WTC11 (cell line): ENCODE results near the gene PYCR2. TPM values are rescaled to one million over a fixed set of nuclear protein-coding genes. Genes with fewer than 3 reads are reported as not detected.
"Not testable (repeated sequence)": the region's sequence is repeated elsewhere in the genome, so short reads cannot be mapped to it uniquely, and the experiment has no call there.

Experiments used
- ATAC-seq: fragments of 200-7000 bp; cut with Tn5 transposase; 2 replicates; pipeline ENCODE4 v1.10.0; 2021; ENCODE audit warnings: mild to moderate bottlenecking, moderate library complexity
- CTCF ChIA-PET: fragments of 300-600 bp; sonication (Branson Sonifier 250); formaldehyde crosslinking; loops from one replicate; lab custom pipeline; 2021; ENCODE audit warnings: antibody characterized with exemption; lab: Charles Lee
- POLR2A ChIA-PET: fragments of 350-600 bp; sonication (Branson Sonifier 250); formaldehyde crosslinking; loops from one replicate; lab custom pipeline; 2021; ENCODE audit warnings: antibody characterized with exemption; lab: Charles Lee
- DNase-seq: peaks from one replicate; pipeline ENCODE4 v3.0.0; 2021; ENCODE audit warnings: low spot score
- H3K27ac Mint-ChIP-seq: 2 replicates; pipeline ENCODE4 v1.8.0; 2021; ENCODE audit warnings: mixed read lengths
- H3K27me3 Mint-ChIP-seq: 2 replicates; pipeline ENCODE4 v1.8.0; 2021; ENCODE audit warnings: low read depth, mild to moderate bottlenecking, moderate library complexity, mixed read lengths
- H3K36me3 Mint-ChIP-seq: 2 replicates; pipeline ENCODE4 v1.8.0; 2021; ENCODE audit warnings: mixed read lengths
- H3K4me1 Mint-ChIP-seq: 2 replicates; pipeline ENCODE4 v1.8.0; 2022; ENCODE audit warnings: mixed read lengths
- H3K4me3 Mint-ChIP-seq: 2 replicates; pipeline ENCODE4 v1.8.0; 2021; ENCODE audit warnings: mild to moderate bottlenecking, moderate library complexity, mixed read lengths
- H3K9me3 Mint-ChIP-seq: 2 replicates; pipeline ENCODE4 v1.8.0; 2021; ENCODE audit warnings: mixed read lengths
- FOXK1 ChIP-seq: sonication (generic); formaldehyde crosslinking; IDR thresholded peaks from 2 replicates; pipeline ENCODE4 v1.8.0; 2022; ENCODE audit warnings: mild to moderate bottlenecking, moderate library complexity, missing genetic modification reagents
- SMAD3 ChIP-seq: sonication (generic); formaldehyde crosslinking; IDR thresholded peaks from 2 replicates; pipeline ENCODE4 v1.8.0; 2022; ENCODE audit warnings: missing genetic modification reagents, mild to moderate bottlenecking, borderline replicate concordance
- SP1 ChIP-seq: sonication (generic); formaldehyde crosslinking; conservative IDR thresholded peaks from 2 replicates; pipeline ENCODE4 v1.8.1; 2022; ENCODE audit warnings: missing genetic modification reagents
- total RNA-seq: library from RNA; stranded (reverse); gene quantifications from 3 replicates; pipeline ENCODE4 v1.2.3, GENCODE V29; 2021
- TF ChIP-seq, protein P1 (sequence below): sonication (generic); formaldehyde crosslinking; IDR thresholded peaks from 2 replicates; pipeline ENCODE4 v1.8.1; 2023; ENCODE audit warnings: mild to moderate bottlenecking, missing genetic modification reagents, borderline replicate concordance
- TF ChIP-seq, protein P2 (sequence below): sonication (generic); formaldehyde crosslinking; IDR thresholded peaks from 2 replicates; pipeline ENCODE4 v1.8.0; 2022; ENCODE audit warnings: mild to moderate bottlenecking, missing genetic modification reagents
- TF ChIP-seq, protein P3 (sequence below): sonication (generic); formaldehyde crosslinking; IDR thresholded peaks from 2 replicates; pipeline ENCODE4 v1.8.1; 2023; ENCODE audit warnings: mild to moderate bottlenecking, moderate library complexity, missing genetic modification reagents
- TF ChIP-seq, protein P4 (sequence below): sonication (generic); formaldehyde crosslinking; IDR thresholded peaks from 2 replicates; pipeline ENCODE4 v1.8.0; 2022; ENCODE audit warnings: mild to moderate bottlenecking, missing genetic modification reagents
- TF ChIP-seq, protein P5 (sequence below): sonication (generic); formaldehyde crosslinking; IDR thresholded peaks from 2 replicates; pipeline ENCODE4 v1.8.0; 2023; ENCODE audit warnings: missing genetic modification reagents, mild to moderate bottlenecking, borderline replicate concordance
- TF ChIP-seq, protein P6 (sequence below): sonication (generic); formaldehyde crosslinking; IDR thresholded peaks from 2 replicates; pipeline ENCODE4 v1.8.0; 2022; ENCODE audit warnings: mild to moderate bottlenecking, missing genetic modification reagents
- TF ChIP-seq, protein P7 (sequence below): sonication (generic); formaldehyde crosslinking; IDR thresholded peaks from 2 replicates; pipeline ENCODE4 v1.8.1; 2022; ENCODE audit warnings: missing genetic modification reagents, borderline replicate concordance

Gene PYCR2
- total RNA-seq, 1 experiment from 2014 or later = 86.0 TPM

DNA sequence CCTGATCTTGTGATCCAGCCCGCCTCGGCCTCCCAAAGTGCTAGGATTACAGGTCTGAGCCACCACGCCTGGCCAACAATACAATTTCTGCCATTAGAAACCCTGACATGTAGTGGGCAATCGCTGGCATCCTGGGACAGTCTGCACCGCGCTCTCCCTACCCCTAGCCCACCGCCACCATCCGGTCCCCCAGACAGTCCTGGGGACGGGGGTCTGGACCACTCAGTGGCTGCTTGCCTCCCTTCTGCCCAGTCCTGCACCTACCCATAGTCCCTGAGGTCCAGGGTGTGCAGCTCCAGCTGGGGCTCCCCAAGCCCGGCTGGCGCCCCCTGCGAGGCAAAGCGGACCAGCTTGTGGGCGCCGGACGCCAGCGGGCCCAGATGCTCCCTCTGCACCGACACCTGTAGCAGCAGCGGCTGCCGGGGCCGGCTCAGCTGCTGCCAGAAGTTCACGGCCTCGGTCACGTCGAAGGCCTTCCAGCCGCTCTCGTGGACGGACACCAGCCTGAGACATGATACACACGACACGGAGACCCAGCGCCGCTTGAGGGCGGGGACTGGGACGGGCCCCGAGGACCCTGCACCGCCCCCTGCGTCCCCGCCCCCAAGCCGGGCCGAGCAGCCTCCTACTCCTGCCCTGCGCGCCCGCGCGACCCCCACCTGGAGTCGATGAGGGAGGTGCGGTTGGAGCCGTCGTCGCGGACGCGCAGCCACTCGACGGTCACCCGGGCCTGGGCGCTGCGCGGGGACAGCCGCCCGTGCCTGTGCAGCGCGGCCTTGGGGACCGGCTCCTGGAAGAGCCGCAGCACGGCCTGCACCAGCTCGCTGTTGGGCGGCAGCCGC lies 15.3 kb upstream of the PYCR2 start:
- ATAC-seq = peak; percentile 80
- POLR2A ChIA-PET = interaction anchor here (0.6 to 1.3 kb wide), 2 partner anchors 12 to 105 kb away, joined by 3 to 4 read pairs; no protein-coding TSS in a partner anchor
- TF ChIP-seq, protein P1, sequence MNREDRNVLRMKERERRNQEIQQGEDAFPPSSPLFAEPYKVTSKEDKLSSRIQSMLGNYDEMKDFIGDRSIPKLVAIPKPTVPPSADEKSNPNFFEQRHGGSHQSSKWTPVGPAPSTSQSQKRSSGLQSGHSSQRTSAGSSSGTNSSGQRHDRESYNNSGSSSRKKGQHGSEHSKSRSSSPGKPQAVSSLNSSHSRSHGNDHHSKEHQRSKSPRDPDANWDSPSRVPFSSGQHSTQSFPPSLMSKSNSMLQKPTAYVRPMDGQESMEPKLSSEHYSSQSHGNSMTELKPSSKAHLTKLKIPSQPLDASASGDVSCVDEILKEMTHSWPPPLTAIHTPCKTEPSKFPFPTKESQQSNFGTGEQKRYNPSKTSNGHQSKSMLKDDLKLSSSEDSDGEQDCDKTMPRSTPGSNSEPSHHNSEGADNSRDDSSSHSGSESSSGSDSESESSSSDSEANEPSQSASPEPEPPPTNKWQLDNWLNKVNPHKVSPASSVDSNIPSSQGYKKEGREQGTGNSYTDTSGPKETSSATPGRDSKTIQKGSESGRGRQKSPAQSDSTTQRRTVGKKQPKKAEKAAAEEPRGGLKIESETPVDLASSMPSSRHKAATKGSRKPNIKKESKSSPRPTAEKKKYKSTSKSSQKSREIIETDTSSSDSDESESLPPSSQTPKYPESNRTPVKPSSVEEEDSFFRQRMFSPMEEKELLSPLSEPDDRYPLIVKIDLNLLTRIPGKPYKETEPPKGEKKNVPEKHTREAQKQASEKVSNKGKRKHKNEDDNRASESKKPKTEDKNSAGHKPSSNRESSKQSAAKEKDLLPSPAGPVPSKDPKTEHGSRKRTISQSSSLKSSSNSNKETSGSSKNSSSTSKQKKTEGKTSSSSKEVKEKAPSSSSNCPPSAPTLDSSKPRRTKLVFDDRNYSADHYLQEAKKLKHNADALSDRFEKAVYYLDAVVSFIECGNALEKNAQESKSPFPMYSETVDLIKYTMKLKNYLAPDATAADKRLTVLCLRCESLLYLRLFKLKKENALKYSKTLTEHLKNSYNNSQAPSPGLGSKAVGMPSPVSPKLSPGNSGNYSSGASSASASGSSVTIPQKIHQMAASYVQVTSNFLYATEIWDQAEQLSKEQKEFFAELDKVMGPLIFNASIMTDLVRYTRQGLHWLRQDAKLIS (CRISPR knock-in tag) = 0 out of 2 replicates have a peak, but pooled peaks have one; percentile 25
- TF ChIP-seq, protein P2, sequence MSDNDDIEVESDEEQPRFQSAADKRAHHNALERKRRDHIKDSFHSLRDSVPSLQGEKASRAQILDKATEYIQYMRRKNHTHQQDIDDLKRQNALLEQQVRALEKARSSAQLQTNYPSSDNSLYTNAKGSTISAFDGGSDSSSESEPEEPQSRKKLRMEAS (CRISPR knock-in tag) = peak; percentile 61; the same call in 1 of the 2 replicates
- TF ChIP-seq FOXK1 (CRISPR knock-in tag) (peak; percentile 30; the same call in 1 of the 2 replicates), SP1 (peak; percentile 59; the same call in 1 of the 2 replicates), SMAD3 (CRISPR knock-in tag) (0 out of 2 replicates have a peak, but pooled peaks have one; percentile 25)
- TF ChIP-seq, protein P3, sequence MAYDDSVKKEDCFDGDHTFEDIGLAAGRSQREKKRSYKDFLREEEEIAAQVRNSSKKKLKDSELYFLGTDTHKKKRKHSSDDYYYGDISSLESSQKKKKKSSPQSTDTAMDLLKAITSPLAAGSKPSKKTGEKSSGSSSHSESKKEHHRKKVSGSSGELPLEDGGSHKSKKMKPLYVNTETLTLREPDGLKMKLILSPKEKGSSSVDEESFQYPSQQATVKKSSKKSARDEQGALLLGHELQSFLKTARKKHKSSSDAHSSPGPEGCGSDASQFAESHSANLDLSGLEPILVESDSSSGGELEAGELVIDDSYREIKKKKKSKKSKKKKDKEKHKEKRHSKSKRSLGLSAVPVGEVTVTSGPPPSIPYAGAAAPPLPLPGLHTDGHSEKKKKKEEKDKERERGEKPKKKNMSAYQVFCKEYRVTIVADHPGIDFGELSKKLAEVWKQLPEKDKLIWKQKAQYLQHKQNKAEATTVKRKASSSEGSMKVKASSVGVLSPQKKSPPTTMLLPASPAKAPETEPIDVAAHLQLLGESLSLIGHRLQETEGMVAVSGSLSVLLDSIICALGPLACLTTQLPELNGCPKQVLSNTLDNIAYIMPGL (CRISPR knock-in tag) = peak; percentile 27; the same call in 1 of the 2 replicates
- TF ChIP-seq, protein P4, sequence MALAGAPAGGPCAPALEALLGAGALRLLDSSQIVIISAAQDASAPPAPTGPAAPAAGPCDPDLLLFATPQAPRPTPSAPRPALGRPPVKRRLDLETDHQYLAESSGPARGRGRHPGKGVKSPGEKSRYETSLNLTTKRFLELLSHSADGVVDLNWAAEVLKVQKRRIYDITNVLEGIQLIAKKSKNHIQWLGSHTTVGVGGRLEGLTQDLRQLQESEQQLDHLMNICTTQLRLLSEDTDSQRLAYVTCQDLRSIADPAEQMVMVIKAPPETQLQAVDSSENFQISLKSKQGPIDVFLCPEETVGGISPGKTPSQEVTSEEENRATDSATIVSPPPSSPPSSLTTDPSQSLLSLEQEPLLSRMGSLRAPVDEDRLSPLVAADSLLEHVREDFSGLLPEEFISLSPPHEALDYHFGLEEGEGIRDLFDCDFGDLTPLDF (CRISPR knock-in tag) = 0 out of 2 replicates have a peak, but pooled peaks have one; percentile 19

DNA sequence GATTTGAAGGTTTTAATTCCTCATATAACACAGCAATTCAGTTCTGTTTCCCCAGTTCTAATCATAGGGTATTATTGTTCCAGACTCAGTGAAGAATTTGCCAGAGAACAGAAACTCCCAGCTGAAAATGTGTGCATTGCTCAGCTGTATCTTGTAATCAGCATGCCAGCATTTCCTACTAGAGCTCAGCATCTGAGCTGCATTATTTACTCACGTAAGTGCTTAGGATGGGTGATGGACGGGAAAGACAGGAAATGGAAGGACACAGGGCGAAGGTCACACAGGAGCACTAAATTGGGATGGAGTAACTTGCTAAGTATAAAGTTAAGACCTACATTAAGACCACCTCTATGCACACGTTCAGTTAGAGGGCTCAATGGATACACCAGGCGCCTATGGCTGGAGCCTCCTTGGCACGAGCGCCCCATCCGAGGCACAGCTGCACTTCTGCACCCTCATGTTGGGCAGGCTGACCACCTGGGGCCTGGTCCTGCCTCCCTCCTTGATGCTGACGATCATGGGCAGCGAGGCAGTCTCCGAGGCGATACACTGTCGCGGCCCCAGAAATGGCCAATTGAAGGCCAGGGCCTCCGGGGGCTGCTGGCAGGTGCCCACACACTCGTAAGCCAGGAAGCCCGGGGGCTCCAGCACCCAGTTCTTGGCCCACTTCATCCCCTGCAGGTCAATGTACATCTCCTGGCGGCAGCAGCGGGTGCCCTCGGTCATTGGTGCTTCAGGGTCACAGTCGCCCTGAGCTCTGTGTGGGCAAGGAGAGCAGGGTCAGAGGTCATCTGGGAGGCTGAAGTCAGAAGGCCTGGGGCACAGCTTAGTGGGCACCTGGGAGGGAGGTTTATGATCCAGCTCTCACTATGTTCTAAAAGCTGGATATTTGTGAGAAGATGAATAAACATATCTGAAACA lies 13.3 kb upstream of the PYCR2 start:
- Mint-ChIP-seq H3K27me3 (peaks cover 19% of the 10 kb centered on the region), H3K27ac (0 out of 2 replicates have a peak overlapping the region, but pooled peaks have one; percentile 80), H3K36me3 (no peaks in the 10 kb centered on the region), H3K4me3 (no peak overlapping the region), H3K9me3 (no peaks in the 10 kb centered on the region), H3K4me1 (peaks cover 23% of the 10 kb centered on the region)
- POLR2A ChIA-PET = no interaction called here
- CTCF ChIA-PET = interaction anchor here (0.9 to 2.2 kb wide), 7 partner anchors 11 to 99 kb away, joined by 3 to 5 read pairs (median 3); partner anchors contain the start of gene PYCR2
- DNase-seq (no peak), ATAC-seq (no peak)
- TF ChIP-seq, protein P5, sequence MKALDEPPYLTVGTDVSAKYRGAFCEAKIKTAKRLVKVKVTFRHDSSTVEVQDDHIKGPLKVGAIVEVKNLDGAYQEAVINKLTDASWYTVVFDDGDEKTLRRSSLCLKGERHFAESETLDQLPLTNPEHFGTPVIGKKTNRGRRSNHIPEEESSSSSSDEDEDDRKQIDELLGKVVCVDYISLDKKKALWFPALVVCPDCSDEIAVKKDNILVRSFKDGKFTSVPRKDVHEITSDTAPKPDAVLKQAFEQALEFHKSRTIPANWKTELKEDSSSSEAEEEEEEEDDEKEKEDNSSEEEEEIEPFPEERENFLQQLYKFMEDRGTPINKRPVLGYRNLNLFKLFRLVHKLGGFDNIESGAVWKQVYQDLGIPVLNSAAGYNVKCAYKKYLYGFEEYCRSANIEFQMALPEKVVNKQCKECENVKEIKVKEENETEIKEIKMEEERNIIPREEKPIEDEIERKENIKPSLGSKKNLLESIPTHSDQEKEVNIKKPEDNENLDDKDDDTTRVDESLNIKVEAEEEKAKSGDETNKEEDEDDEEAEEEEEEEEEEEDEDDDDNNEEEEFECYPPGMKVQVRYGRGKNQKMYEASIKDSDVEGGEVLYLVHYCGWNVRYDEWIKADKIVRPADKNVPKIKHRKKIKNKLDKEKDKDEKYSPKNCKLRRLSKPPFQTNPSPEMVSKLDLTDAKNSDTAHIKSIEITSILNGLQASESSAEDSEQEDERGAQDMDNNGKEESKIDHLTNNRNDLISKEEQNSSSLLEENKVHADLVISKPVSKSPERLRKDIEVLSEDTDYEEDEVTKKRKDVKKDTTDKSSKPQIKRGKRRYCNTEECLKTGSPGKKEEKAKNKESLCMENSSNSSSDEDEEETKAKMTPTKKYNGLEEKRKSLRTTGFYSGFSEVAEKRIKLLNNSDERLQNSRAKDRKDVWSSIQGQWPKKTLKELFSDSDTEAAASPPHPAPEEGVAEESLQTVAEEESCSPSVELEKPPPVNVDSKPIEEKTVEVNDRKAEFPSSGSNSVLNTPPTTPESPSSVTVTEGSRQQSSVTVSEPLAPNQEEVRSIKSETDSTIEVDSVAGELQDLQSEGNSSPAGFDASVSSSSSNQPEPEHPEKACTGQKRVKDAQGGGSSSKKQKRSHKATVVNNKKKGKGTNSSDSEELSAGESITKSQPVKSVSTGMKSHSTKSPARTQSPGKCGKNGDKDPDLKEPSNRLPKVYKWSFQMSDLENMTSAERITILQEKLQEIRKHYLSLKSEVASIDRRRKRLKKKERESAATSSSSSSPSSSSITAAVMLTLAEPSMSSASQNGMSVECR (CRISPR knock-in tag) = no peak
- TF ChIP-seq, protein P6, sequence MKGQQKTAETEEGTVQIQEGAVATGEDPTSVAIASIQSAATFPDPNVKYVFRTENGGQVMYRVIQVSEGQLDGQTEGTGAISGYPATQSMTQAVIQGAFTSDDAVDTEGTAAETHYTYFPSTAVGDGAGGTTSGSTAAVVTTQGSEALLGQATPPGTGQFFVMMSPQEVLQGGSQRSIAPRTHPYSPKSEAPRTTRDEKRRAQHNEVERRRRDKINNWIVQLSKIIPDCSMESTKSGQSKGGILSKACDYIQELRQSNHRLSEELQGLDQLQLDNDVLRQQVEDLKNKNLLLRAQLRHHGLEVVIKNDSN = no peak
- TF ChIP-seq, protein P7, sequence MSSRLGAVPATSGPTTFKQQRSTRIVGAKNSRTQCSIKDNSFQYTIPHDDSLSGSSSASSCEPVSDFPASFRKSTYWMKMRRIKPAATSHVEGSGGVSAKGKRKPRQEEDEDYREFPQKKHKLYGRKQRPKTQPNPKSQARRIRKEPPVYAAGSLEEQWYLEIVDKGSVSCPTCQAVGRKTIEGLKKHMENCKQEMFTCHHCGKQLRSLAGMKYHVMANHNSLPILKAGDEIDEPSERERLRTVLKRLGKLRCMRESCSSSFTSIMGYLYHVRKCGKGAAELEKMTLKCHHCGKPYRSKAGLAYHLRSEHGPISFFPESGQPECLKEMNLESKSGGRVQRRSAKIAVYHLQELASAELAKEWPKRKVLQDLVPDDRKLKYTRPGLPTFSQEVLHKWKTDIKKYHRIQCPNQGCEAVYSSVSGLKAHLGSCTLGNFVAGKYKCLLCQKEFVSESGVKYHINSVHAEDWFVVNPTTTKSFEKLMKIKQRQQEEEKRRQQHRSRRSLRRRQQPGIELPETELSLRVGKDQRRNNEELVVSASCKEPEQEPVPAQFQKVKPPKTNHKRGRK (CRISPR knock-in tag) = no peak

More for the DNA sequence above, 15.3 kb upstream of the PYCR2 start:
- DNase-seq = peak; percentile 81
- CTCF ChIA-PET = interaction anchor here (1.3 to 4.8 kb wide), 6 partner anchors 11 to 58 kb away, joined by 3 to 18 read pairs (median 4); no protein-coding TSS in a partner anchor
- not testable (repeated sequence) for H3K27ac Mint-ChIP-seq, H3K36me3 Mint-ChIP-seq, H3K9me3 Mint-ChIP-seq
- Mint-ChIP-seq H3K4me3 (peak overlapping the region; percentile 73), H3K27me3 (peaks cover 39% of the 10 kb centered on the region), H3K4me1 (peaks cover 42% of the 10 kb centered on the region)
